GM23338 (cell line): ENCODE data around the gene FAM117B. TPM values are rescaled to one million over a fixed set of nuclear protein-coding genes. Genes with fewer than 3 reads are reported as not detected.

Experiments
- ATAC-seq: fragments of 200-7000 bp; cut with Tn5 transposase; 3 replicates; pipeline ENCODE4 v1.9.1; 2020
- DNase-seq: peaks from one replicate; pipeline ENCODE4 v3.0.0-alpha.2; 2015; ENCODE audit warnings: low spot score
- H2AFZ ChIP-seq: fragments of 200-600 bp; sonication (generic); 2 replicates; pipeline ENCODE4 v1.8.0; 2016; ENCODE audit warnings: antibody characterized with exemption, mild to moderate bottlenecking, moderate library complexity
- H3F3A ChIP-seq: fragments of 200-600 bp; sonication (generic); replicated peaks from 2 replicates; pipeline ENCODE4 v1.8.0; 2017; ENCODE audit warnings: antibody characterized with exemption, mixed run types, low read depth
- H3K27ac ChIP-seq: fragments of 200-600 bp; sonication (generic); 2 replicates; pipeline ENCODE4 v1.6.1; 2016; ENCODE audit warnings: low read depth
- H3K27me3 ChIP-seq: fragments of 200-600 bp; sonication (generic); 2 replicates; pipeline ENCODE4 v1.8.0; 2016; ENCODE audit warnings: mild to moderate bottlenecking, mixed run types, moderate library complexity; ENCODE audit not compliant: insufficient read depth
- H3K36me3 ChIP-seq: fragments of 200-600 bp; sonication (generic); 2 replicates; pipeline ENCODE4 v1.8.0; 2016; ENCODE audit warnings: mild to moderate bottlenecking; ENCODE audit not compliant: insufficient read depth
- H3K4me1 ChIP-seq: fragments of 200-600 bp; sonication (generic); 2 replicates; pipeline ENCODE4 v1.8.0; 2016; ENCODE audit warnings: mild to moderate bottlenecking, moderate library complexity; ENCODE audit not compliant: insufficient read depth
- H3K4me2 ChIP-seq: fragments of 200-600 bp; sonication (generic); 2 replicates; pipeline ENCODE4 v1.7.1; 2017; ENCODE audit warnings: mixed run types
- H3K4me3 ChIP-seq: fragments of 200-600 bp; sonication (generic); 2 replicates; pipeline ENCODE4 v1.6.1; 2016; ENCODE audit warnings: mixed run types
- H3K79me2 ChIP-seq: fragments of 200-600 bp; sonication (generic); replicated peaks from 2 replicates; pipeline ENCODE4 v1.8.0; 2017; ENCODE audit warnings: mild to moderate bottlenecking; ENCODE audit not compliant: insufficient read depth
- H3K9me2 ChIP-seq: fragments of 200-600 bp; sonication (generic); 2 replicates; pipeline ENCODE4 v1.8.0; 2017; ENCODE audit not compliant: insufficient read depth
- H4K20me1 ChIP-seq: fragments of 200-600 bp; sonication (generic); replicated peaks from 2 replicates; pipeline ENCODE4 v1.8.0; 2017; ENCODE audit warnings: mild to moderate bottlenecking; ENCODE audit not compliant: insufficient read depth
- H3K27ac Mint-ChIP-seq: 2 replicates; pipeline ENCODE4 v1.8.0; 2020; ENCODE audit warnings: inconsistent platforms, mild to moderate bottlenecking, moderate library complexity, mixed read lengths
- H3K27me3 Mint-ChIP-seq: 3 replicates; pipeline ENCODE4 v1.8.0; 2022; ENCODE audit warnings: low read depth, mild to moderate bottlenecking, moderate library complexity, mixed read lengths, inconsistent platforms; ENCODE audit not compliant: insufficient read depth, poor library complexity
- H3K36me3 Mint-ChIP-seq: 3 replicates; pipeline ENCODE4 v1.8.0; 2021; ENCODE audit warnings: low read depth, mild to moderate bottlenecking, inconsistent platforms, moderate library complexity, mixed read lengths
- H3K4me1 Mint-ChIP-seq: 3 replicates; pipeline ENCODE4 v1.8.0; 2020; ENCODE audit warnings: mild to moderate bottlenecking, inconsistent platforms, mixed read lengths
- H3K4me3 Mint-ChIP-seq: 3 replicates; pipeline ENCODE4 v1.8.0; 2021; ENCODE audit warnings: moderate library complexity, mild to moderate bottlenecking, inconsistent platforms, mixed read lengths
- H3K9me3 Mint-ChIP-seq: 3 replicates; pipeline ENCODE4 v1.8.0; 2020; ENCODE audit warnings: moderate library complexity, mild to moderate bottlenecking, inconsistent platforms, mixed read lengths
- CREB1 ChIP-seq: fragments of 250-450 bp; sonication (Bioruptor Pico); IDR thresholded peaks from 2 replicates; pipeline ENCODE4 v1.5.0; 2020; ENCODE audit warnings: low read depth, mild to moderate bottlenecking, moderate library complexity
- EZH2phosphoT487 ChIP-seq: fragments of 200-600 bp; sonication (generic); IDR thresholded peaks from one replicate; pipeline ENCODE4 v1.8.1; 2018; ENCODE audit warnings: antibody characterized with exemption; ENCODE audit not compliant: unreplicated experiment
- JUNB ChIP-seq: IDR thresholded peaks from one replicate; pipeline ENCODE4 v1.6.1; 2016; ENCODE audit warnings: antibody characterized with exemption; ENCODE audit not compliant: unreplicated experiment
- NANOG ChIP-seq: IDR thresholded peaks from 2 replicates; pipeline ENCODE4 v1.6.1; 2016; ENCODE audit warnings: antibody characterized with exemption, borderline replicate concordance
- POLR2AphosphoS5 ChIP-seq: IDR thresholded peaks from 2 replicates; pipeline ENCODE4 v1.6.1; 2016; ENCODE audit warnings: antibody characterized with exemption, low read depth
- STAT1 ChIP-seq: IDR thresholded peaks from one replicate; pipeline ENCODE4 v1.6.1; 2016; ENCODE audit warnings: antibody characterized with exemption; ENCODE audit not compliant: unreplicated experiment
- ZNF114 ChIP-seq: fragments of 250-450 bp; sonication (Bioruptor Pico); IDR thresholded peaks from 2 replicates; pipeline ENCODE4 v1.5.0; 2020; ENCODE audit warnings: mild to moderate bottlenecking, moderate library complexity
- ZNF331 ChIP-seq: fragments of 250-450 bp; sonication (Bioruptor Pico); IDR thresholded peaks from 2 replicates; pipeline ENCODE4 v1.5.0; 2020; ENCODE audit warnings: low read depth, mild to moderate bottlenecking, moderate library complexity
- polyA plus RNA-seq: library from polyadenylated mRNA; unstranded; fragments of >200 nt; fragmentation: Nextera tagmentation; extraction: Ambion mirVana; gene quantifications from 2 replicates; pipeline ENCODE4 v1.2.1, GENCODE V29; 2016
- total RNA-seq: library from RNA; depleted of rRNA; stranded (reverse); fragments of >200 nt; shearing (Covaris generic); gene quantifications from 2 replicates; pipeline ENCODE4 v1.2.3, GENCODE V29; 2014
- TF ChIP-seq, protein P1 (sequence below): IDR thresholded peaks from 2 replicates; pipeline ENCODE4 v1.6.1; 2016; ENCODE audit warnings: antibody characterized with exemption
- TF ChIP-seq, protein P2 (sequence below): IDR thresholded peaks from one replicate; pipeline ENCODE4 v1.6.1; 2018; ENCODE audit warnings: antibody characterized with exemption; ENCODE audit not compliant: unreplicated experiment
- TF ChIP-seq, protein P3 (sequence below): fragments of 250-450 bp; sonication (Bioruptor Pico); IDR thresholded peaks from 2 replicates; pipeline ENCODE4 v1.5.0; 2020; ENCODE audit warnings: mild to moderate bottlenecking, moderate library complexity
- TF ChIP-seq, protein P4 (sequence below), 2 experiments: fragments of 200-600 bp in 1 of 2; sonication (generic) in 1 of 2; conservative IDR thresholded peaks; 2 replicates each; pipeline versions ENCODE4 v1.5.1 to v1.6.1; 2016 to 2017; ENCODE audit warnings: antibody characterized with exemption in 2 of 2, low read depth in 2 of 2, mild to moderate bottlenecking in 2 of 2, moderate library complexity in 1 of 2

The FAM117B gene
- total and polyA plus RNA-seq, 2 experiments from 2014 or later = 8.4 to 23.0 TPM

DNA sequence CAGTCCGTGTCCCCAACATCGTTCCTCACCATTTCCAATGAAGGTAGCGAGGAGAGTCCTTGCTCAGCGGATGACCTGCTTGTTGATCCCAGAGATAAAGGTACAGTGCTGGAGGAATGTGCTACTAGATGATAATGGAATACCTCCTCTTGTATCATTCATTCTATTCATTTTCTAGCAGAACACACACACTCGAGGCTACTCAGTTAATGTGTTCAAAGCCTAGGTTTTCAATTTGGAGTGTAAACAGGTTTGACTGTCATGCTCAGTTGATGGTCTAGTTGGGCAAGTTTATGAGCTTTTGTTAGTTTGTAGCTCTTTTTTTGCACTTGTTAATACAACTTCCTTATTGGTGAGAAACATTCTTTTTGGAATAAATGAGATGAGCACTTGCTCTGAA lies 122.6 kb downstream of the FAM117B start:
- no peaks in the 10 kb centered on the region for H3K79me2 ChIP-seq
- no peak overlapping the region for H3K27ac ChIP-seq
- no peaks in the 10 kb centered on the region for H3F3A ChIP-seq
- H3K4me3 Mint-ChIP-seq = no peak overlapping the region
- H3K36me3 ChIP-seq = peaks cover 20% of the 10 kb centered on the region
- H3K4me2 ChIP-seq = no peak overlapping the region
- H3K4me1 ChIP-seq = no peaks in the 10 kb centered on the region
- H3K27ac Mint-ChIP-seq = no peak overlapping the region
- peaks cover 6% of the 10 kb centered on the region; the same call in 1 of the 2 replicates for H4K20me1 ChIP-seq
- no peaks in the 10 kb centered on the region for H3K4me1 Mint-ChIP-seq
- DNase-seq = no peak
- no peaks in the 10 kb centered on the region for H3K27me3 ChIP-seq
- H3K27me3 Mint-ChIP-seq = no peaks in the 10 kb centered on the region
- no peaks in the 10 kb centered on the region for H3K9me2 ChIP-seq
- no peak overlapping the region for H3K4me3 ChIP-seq
- no peak for TF ChIP-seq NANOG
- TF ChIP-seq, protein P1, sequence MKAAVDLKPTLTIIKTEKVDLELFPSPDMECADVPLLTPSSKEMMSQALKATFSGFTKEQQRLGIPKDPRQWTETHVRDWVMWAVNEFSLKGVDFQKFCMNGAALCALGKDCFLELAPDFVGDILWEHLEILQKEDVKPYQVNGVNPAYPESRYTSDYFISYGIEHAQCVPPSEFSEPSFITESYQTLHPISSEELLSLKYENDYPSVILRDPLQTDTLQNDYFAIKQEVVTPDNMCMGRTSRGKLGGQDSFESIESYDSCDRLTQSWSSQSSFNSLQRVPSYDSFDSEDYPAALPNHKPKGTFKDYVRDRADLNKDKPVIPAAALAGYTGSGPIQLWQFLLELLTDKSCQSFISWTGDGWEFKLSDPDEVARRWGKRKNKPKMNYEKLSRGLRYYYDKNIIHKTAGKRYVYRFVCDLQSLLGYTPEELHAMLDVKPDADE = no peak
- no peak for TF ChIP-seq ZNF331 (CRISPR knock-in tag)
- no peak for TF ChIP-seq EZH2phosphoT487
- no peak for TF ChIP-seq JUNB
- TF ChIP-seq, protein P2, sequence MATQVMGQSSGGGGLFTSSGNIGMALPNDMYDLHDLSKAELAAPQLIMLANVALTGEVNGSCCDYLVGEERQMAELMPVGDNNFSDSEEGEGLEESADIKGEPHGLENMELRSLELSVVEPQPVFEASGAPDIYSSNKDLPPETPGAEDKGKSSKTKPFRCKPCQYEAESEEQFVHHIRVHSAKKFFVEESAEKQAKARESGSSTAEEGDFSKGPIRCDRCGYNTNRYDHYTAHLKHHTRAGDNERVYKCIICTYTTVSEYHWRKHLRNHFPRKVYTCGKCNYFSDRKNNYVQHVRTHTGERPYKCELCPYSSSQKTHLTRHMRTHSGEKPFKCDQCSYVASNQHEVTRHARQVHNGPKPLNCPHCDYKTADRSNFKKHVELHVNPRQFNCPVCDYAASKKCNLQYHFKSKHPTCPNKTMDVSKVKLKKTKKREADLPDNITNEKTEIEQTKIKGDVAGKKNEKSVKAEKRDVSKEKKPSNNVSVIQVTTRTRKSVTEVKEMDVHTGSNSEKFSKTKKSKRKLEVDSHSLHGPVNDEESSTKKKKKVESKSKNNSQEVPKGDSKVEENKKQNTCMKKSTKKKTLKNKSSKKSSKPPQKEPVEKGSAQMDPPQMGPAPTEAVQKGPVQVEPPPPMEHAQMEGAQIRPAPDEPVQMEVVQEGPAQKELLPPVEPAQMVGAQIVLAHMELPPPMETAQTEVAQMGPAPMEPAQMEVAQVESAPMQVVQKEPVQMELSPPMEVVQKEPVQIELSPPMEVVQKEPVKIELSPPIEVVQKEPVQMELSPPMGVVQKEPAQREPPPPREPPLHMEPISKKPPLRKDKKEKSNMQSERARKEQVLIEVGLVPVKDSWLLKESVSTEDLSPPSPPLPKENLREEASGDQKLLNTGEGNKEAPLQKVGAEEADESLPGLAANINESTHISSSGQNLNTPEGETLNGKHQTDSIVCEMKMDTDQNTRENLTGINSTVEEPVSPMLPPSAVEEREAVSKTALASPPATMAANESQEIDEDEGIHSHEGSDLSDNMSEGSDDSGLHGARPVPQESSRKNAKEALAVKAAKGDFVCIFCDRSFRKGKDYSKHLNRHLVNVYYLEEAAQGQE = no peak
- no peak for TF ChIP-seq CREB1 (CRISPR knock-in tag)
- no peak for TF ChIP-seq POLR2AphosphoS5
- TF ChIP-seq, protein P3, sequence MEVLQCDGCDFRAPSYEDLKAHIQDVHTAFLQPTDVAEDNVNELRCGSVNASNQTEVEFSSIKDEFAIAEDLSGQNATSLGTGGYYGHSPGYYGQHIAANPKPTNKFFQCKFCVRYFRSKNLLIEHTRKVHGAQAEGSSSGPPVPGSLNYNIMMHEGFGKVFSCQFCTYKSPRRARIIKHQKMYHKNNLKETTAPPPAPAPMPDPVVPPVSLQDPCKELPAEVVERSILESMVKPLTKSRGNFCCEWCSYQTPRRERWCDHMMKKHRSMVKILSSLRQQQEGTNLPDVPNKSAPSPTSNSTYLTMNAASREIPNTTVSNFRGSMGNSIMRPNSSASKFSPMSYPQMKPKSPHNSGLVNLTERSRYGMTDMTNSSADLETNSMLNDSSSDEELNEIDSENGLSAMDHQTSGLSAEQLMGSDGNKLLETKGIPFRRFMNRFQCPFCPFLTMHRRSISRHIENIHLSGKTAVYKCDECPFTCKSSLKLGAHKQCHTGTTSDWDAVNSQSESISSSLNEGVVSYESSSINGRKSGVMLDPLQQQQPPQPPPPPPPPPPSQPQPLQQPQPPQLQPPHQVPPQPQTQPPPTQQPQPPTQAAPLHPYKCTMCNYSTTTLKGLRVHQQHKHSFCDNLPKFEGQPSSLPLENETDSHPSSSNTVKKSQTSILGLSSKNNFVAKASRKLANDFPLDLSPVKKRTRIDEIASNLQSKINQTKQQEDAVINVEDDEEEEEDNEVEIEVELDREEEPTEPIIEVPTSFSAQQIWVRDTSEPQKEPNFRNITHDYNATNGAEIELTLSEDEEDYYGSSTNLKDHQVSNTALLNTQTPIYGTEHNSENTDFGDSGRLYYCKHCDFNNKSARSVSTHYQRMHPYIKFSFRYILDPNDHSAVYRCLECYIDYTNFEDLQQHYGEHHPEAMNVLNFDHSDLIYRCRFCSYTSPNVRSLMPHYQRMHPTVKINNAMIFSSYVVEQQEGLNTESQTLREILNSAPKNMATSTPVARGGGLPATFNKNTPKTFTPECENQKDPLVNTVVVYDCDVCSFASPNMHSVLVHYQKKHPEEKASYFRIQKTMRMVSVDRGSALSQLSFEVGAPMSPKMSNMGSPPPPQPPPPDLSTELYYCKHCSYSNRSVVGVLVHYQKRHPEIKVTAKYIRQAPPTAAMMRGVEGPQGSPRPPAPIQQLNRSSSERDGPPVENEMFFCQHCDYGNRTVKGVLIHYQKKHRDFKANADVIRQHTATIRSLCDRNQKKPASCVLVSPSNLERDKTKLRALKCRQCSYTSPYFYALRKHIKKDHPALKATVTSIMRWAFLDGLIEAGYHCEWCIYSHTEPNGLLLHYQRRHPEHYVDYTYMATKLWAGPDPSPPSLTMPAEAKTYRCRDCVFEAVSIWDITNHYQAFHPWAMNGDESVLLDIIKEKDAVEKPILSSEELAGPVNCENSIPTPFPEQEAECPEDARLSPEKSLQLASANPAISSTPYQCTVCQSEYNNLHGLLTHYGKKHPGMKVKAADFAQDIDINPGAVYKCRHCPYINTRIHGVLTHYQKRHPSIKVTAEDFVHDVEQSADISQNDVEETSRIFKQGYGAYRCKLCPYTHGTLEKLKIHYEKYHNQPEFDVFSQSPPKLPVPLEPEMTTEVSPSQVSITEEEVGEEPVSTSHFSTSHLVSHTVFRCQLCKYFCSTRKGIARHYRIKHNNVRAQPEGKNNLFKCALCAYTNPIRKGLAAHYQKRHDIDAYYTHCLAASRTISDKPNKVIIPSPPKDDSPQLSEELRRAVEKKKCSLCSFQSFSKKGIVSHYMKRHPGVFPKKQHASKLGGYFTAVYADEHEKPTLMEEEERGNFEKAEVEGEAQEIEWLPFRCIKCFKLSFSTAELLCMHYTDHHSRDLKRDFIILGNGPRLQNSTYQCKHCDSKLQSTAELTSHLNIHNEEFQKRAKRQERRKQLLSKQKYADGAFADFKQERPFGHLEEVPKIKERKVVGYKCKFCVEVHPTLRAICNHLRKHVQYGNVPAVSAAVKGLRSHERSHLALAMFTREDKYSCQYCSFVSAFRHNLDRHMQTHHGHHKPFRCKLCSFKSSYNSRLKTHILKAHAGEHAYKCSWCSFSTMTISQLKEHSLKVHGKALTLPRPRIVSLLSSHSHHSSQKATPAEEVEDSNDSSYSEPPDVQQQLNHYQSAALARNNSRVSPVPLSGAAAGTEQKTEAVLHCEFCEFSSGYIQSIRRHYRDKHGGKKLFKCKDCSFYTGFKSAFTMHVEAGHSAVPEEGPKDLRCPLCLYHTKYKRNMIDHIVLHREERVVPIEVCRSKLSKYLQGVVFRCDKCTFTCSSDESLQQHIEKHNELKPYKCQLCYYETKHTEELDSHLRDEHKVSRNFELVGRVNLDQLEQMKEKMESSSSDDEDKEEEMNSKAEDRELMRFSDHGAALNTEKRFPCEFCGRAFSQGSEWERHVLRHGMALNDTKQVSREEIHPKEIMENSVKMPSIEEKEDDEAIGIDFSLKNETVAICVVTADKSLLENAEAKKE = no peak
- TF ChIP-seq, protein P4, sequence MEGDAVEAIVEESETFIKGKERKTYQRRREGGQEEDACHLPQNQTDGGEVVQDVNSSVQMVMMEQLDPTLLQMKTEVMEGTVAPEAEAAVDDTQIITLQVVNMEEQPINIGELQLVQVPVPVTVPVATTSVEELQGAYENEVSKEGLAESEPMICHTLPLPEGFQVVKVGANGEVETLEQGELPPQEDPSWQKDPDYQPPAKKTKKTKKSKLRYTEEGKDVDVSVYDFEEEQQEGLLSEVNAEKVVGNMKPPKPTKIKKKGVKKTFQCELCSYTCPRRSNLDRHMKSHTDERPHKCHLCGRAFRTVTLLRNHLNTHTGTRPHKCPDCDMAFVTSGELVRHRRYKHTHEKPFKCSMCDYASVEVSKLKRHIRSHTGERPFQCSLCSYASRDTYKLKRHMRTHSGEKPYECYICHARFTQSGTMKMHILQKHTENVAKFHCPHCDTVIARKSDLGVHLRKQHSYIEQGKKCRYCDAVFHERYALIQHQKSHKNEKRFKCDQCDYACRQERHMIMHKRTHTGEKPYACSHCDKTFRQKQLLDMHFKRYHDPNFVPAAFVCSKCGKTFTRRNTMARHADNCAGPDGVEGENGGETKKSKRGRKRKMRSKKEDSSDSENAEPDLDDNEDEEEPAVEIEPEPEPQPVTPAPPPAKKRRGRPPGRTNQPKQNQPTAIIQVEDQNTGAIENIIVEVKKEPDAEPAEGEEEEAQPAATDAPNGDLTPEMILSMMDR (conservative IDR thresholded peaks at IDR 0.05; ENCODE audit: low read depth in 2 of 2) = no peak
- no peak for TF ChIP-seq ZNF114 (CRISPR knock-in tag)
- no peak for TF ChIP-seq STAT1
- peaks cover 12% of the 10 kb centered on the region; the same call in 2 of the 3 replicates for H3K9me3 Mint-ChIP-seq
- ATAC-seq = no peak
- peaks cover 33% of the 10 kb centered on the region; the same call in 2 of the 3 replicates for H3K36me3 Mint-ChIP-seq
- H2AFZ ChIP-seq = no peak overlapping the region
